Stimulated activated naive CD8-positive, alpha-beta T cell treated with anti-CD3 and anti-CD28 coated beads, Interleukin-15, Interleukin-2, amounts not matched to agents 100 ng/mL and 50 ng/mL, for 24 hours (primary cell): Measurements from ENCODE around the gene GSG1.
"Not testable (repeated sequence)": the region's sequence is repeated elsewhere in the genome, so short reads cannot be mapped to it uniquely, and the experiment has no call there.

ENCODE experiments used
- H3K27ac Mint-ChIP-seq: one replicate; pipeline ENCODE4 v1.8.0; 2021; ENCODE audit warnings: mild to moderate bottlenecking, mixed read lengths
- H3K27me3 Mint-ChIP-seq: one replicate; pipeline ENCODE4 v1.8.0; 2021; ENCODE audit warnings: mixed read lengths
- H3K36me3 Mint-ChIP-seq: one replicate; pipeline ENCODE4 v1.8.0; 2021; ENCODE audit warnings: low read depth, mixed read lengths
- H3K4me1 Mint-ChIP-seq: one replicate; pipeline ENCODE4 v1.8.0; 2021; ENCODE audit warnings: low read depth, mixed read lengths
- H3K4me3 Mint-ChIP-seq: one replicate; pipeline ENCODE4 v1.8.0; 2021; ENCODE audit warnings: mild to moderate bottlenecking, mixed read lengths
- H3K9me3 Mint-ChIP-seq: one replicate; pipeline ENCODE4 v1.8.0; 2021; ENCODE audit warnings: mixed read lengths

Gene GSG1

GRCh38 chr12:13067322-13067721 lies 36.1 kb downstream of the GSG1 start:
- no peaks in the 10 kb centered on the region for H3K9me3 Mint-ChIP-seq
- H3K4me3 Mint-ChIP-seq: no peak overlapping the region
- H3K27ac Mint-ChIP-seq: no peak overlapping the region
- H3K36me3 Mint-ChIP-seq: peaks cover 46% of the 10 kb centered on the region
- no peaks in the 10 kb centered on the region for H3K27me3 Mint-ChIP-seq
- no peaks in the 10 kb centered on the region for H3K4me1 Mint-ChIP-seq

- Mint-ChIP-seq H3K27ac (no peak overlapping the region), H3K4me1 (no peaks in the 10 kb centered on the region), H3K9me3 (no peaks in the 10 kb centered on the region), H3K27me3 (no peaks in the 10 kb centered on the region), H3K36me3 (peaks cover 49% of the 10 kb centered on the region), H3K4me3 (no peak overlapping the region)
Measured at GRCh38 chr12:13066459-13066858, 37.0 kb downstream of the GSG1 start.

- H3K4me3 Mint-ChIP-seq: no peak overlapping the region
- no peaks in the 10 kb centered on the region for H3K4me1 Mint-ChIP-seq
- H3K27ac Mint-ChIP-seq: no peak overlapping the region
- H3K36me3 Mint-ChIP-seq: peaks cover 47% of the 10 kb centered on the region
- no peaks in the 10 kb centered on the region for H3K9me3 Mint-ChIP-seq
- no peaks in the 10 kb centered on the region for H3K27me3 Mint-ChIP-seq
Measured at GRCh38 chr12:13066014-13066413, 37.5 kb downstream of the GSG1 start.

GRCh38 chr12:13062669-13063068 lies 40.8 kb downstream of the GSG1 start:
- H3K36me3 Mint-ChIP-seq: peaks cover 42% of the 10 kb centered on the region
- no peak overlapping the region for H3K4me3 Mint-ChIP-seq
- no peaks in the 10 kb centered on the region for H3K4me1 Mint-ChIP-seq
- no peak overlapping the region for H3K27ac Mint-ChIP-seq
- no peaks in the 10 kb centered on the region for H3K27me3 Mint-ChIP-seq
- no peaks in the 10 kb centered on the region for H3K9me3 Mint-ChIP-seq

- Mint-ChIP-seq H3K9me3 (no peaks in the 10 kb centered on the region), H3K4me3 (no peak overlapping the region), H3K4me1 (no peaks in the 10 kb centered on the region), H3K27ac (no peak overlapping the region), H3K27me3 (no peaks in the 10 kb centered on the region), H3K36me3 (peaks cover 36% of the 10 kb centered on the region)
Measured at GRCh38 chr12:13061377-13061776, 42.1 kb downstream of the GSG1 start.

GRCh38 chr12:13060581-13060980 lies 42.9 kb downstream of the GSG1 start:
- H3K27me3 Mint-ChIP-seq: no peaks in the 10 kb centered on the region
- H3K4me1 Mint-ChIP-seq: no peaks in the 10 kb centered on the region
- peaks cover 44% of the 10 kb centered on the region for H3K36me3 Mint-ChIP-seq
- H3K9me3 Mint-ChIP-seq: no peaks in the 10 kb centered on the region
- H3K4me3 Mint-ChIP-seq: no peak overlapping the region
- no peak overlapping the region for H3K27ac Mint-ChIP-seq

- H3K4me1 Mint-ChIP-seq, H3K27me3 Mint-ChIP-seq, H3K4me3 Mint-ChIP-seq, H3K27ac Mint-ChIP-seq: not testable (repeated sequence)
- Mint-ChIP-seq H3K9me3 (peaks cover 11% of the 10 kb centered on the region), H3K36me3 (peaks cover 17% of the 10 kb centered on the region)
Measured at GRCh38 chr12:13053617-13054016, 49.9 kb downstream of the GSG1 start.

- H3K4me1 Mint-ChIP-seq: peaks cover 4% of the 10 kb centered on the region
- peaks cover 15% of the 10 kb centered on the region for H3K36me3 Mint-ChIP-seq
- no peak overlapping the region for H3K27ac Mint-ChIP-seq
- H3K27me3 Mint-ChIP-seq: no peaks in the 10 kb centered on the region
- H3K4me3 Mint-ChIP-seq: no peak overlapping the region
- H3K9me3 Mint-ChIP-seq: peaks cover 11% of the 10 kb centered on the region
Measured at GRCh38 chr12:13052421-13052820, 51.0 kb downstream of the GSG1 start.

GRCh38 chr12:13049816-13050215 lies 53.7 kb downstream of the GSG1 start:
- H3K4me3 Mint-ChIP-seq: no peak overlapping the region
- peaks cover 10% of the 10 kb centered on the region for H3K9me3 Mint-ChIP-seq
- no peaks in the 10 kb centered on the region for H3K36me3 Mint-ChIP-seq
- peaks cover 20% of the 10 kb centered on the region for H3K4me1 Mint-ChIP-seq
- no peaks in the 10 kb centered on the region for H3K27me3 Mint-ChIP-seq
- H3K27ac Mint-ChIP-seq: no peak overlapping the region

GRCh38 chr12:13046964-13047363 lies 56.5 kb downstream of the GSG1 start:
- no peaks in the 10 kb centered on the region for H3K36me3 Mint-ChIP-seq
- no peaks in the 10 kb centered on the region for H3K9me3 Mint-ChIP-seq
- H3K4me3 Mint-ChIP-seq: no peak overlapping the region
- H3K27me3 Mint-ChIP-seq: no peaks in the 10 kb centered on the region
- no peak overlapping the region for H3K27ac Mint-ChIP-seq
- peaks cover 20% of the 10 kb centered on the region for H3K4me1 Mint-ChIP-seq

- no peak overlapping the region for H3K27ac Mint-ChIP-seq
- H3K27me3 Mint-ChIP-seq: no peaks in the 10 kb centered on the region
- no peaks in the 10 kb centered on the region for H3K9me3 Mint-ChIP-seq
- no peaks in the 10 kb centered on the region for H3K36me3 Mint-ChIP-seq
- peak overlapping the region; percentile 86 for H3K4me3 Mint-ChIP-seq
- H3K4me1 Mint-ChIP-seq: peaks cover 20% of the 10 kb centered on the region
Measured at GRCh38 chr12:13045816-13046215, 57.7 kb downstream of the GSG1 start.

GRCh38 chr12:13044906-13045299 lies 58.6 kb downstream of the GSG1 start:
- H3K36me3 Mint-ChIP-seq: no peaks in the 10 kb centered on the region
- H3K9me3 Mint-ChIP-seq: no peaks in the 10 kb centered on the region
- H3K27ac Mint-ChIP-seq: no peak overlapping the region
- H3K27me3 Mint-ChIP-seq: no peaks in the 10 kb centered on the region
- peak overlapping the region; percentile 86 for H3K4me3 Mint-ChIP-seq
- peaks cover 20% of the 10 kb centered on the region for H3K4me1 Mint-ChIP-seq

- H3K36me3 Mint-ChIP-seq: no peaks in the 10 kb centered on the region
- no peaks in the 10 kb centered on the region for H3K27me3 Mint-ChIP-seq
- peaks cover 20% of the 10 kb centered on the region for H3K4me1 Mint-ChIP-seq
- H3K4me3 Mint-ChIP-seq: peak within 1 kb of the TSS; percentile 86
- H3K27ac Mint-ChIP-seq: peak within 1 kb of the TSS; percentile 64
- H3K9me3 Mint-ChIP-seq: no peaks in the 10 kb centered on the region
Measured at GRCh38 chr12:13044002-13044905, 59.2 kb downstream of the GSG1 start, which contains the start of gene FAM234B. Gene FAM234B, plus strand, starts transcription at chr12:13044381. Its CDS starts 23 bp downstream, at chr12:13044404.

GRCh38 chr12:13042666-13043230 lies 60.7 kb downstream of the GSG1 start:
- Mint-ChIP-seq H3K4me1 (peaks cover 20% of the 10 kb centered on the region), H3K27me3 (no peaks in the 10 kb centered on the region), H3K36me3 (no peaks in the 10 kb centered on the region), H3K27ac (no peak overlapping the region), H3K9me3 (no peaks in the 10 kb centered on the region), H3K4me3 (no peak overlapping the region)

GRCh38 chr12:13041224-13041623 lies 62.2 kb downstream of the GSG1 start:
- H3K4me3 Mint-ChIP-seq: no peak overlapping the region
- peaks cover 14% of the 10 kb centered on the region for H3K4me1 Mint-ChIP-seq
- H3K27me3 Mint-ChIP-seq: no peaks in the 10 kb centered on the region
- H3K27ac Mint-ChIP-seq: no peak overlapping the region
- H3K36me3 Mint-ChIP-seq: no peaks in the 10 kb centered on the region
- H3K9me3 Mint-ChIP-seq: no peaks in the 10 kb centered on the region
